NCI-H2227 (cell line): ENCODE results near the gene GLG1.
"Not testable (repeated sequence)": the region's sequence is repeated elsewhere in the genome, so short reads cannot be mapped to it uniquely, and the experiment has no call there.

Experiments used
- DNase-seq: peaks from one replicate; lab custom pipeline; 2025; ENCODE audit not compliant: unreplicated experiment; lab: John Stamatoyannopoulos, UW

The GLG1 gene

GRCh38 chr16:74542911-74543578 lies 63.9 kb downstream of the GLG1 start:
- not testable (repeated sequence) for DNase-seq

GRCh38 chr16:74540663-74541062 lies 66.3 kb downstream of the GLG1 start:
- DNase-seq = not testable (repeated sequence)

GRCh38 chr16:74538801-74539200 lies 68.1 kb downstream of the GLG1 start:
- not testable (repeated sequence) for DNase-seq

GRCh38 chr16:74537746-74538145 lies 69.2 kb downstream of the GLG1 start:
- DNase-seq = not testable (repeated sequence)

- DNase-seq = not testable (repeated sequence)
Measured at GRCh38 chr16:74534650-74535049, 72.3 kb downstream of the GLG1 start.

GRCh38 chr16:74524926-74525325 lies 82.0 kb downstream of the GLG1 start:
- DNase-seq = no peak

- no peak for DNase-seq
Measured at GRCh38 chr16:74524117-74524516, 82.8 kb downstream of the GLG1 start.

GRCh38 chr16:74523706-74524105 lies 83.2 kb downstream of the GLG1 start:
- not testable (repeated sequence) for DNase-seq

GRCh38 chr16:74522160-74522559 lies 84.8 kb downstream of the GLG1 start:
- no peak for DNase-seq

- DNase-seq = no peak
Measured at GRCh38 chr16:74521691-74522090, 85.2 kb downstream of the GLG1 start.

- DNase-seq = not testable (repeated sequence)
Measured at GRCh38 chr16:74518934-74519333, 88.0 kb downstream of the GLG1 start.

- no peak for DNase-seq
Measured at GRCh38 chr16:74511961-74512360, 95.0 kb downstream of the GLG1 start.

GRCh38 chr16:74505011-74505410 lies 101.9 kb downstream of the GLG1 start:
- no peak for DNase-seq

- DNase-seq = no peak
Measured at GRCh38 chr16:74503412-74503811, 103.5 kb downstream of the GLG1 start.

GRCh38 chr16:74501484-74502478 lies 105.1 kb downstream of the GLG1 start:
- peak; percentile 10 for DNase-seq

GRCh38 chr16:74500907-74501306 lies 106.0 kb downstream of the GLG1 start:
- no peak for DNase-seq

GRCh38 chr16:74499114-74499513 lies 107.8 kb downstream of the GLG1 start:
- DNase-seq = no peak

GRCh38 chr16:74497761-74498160 lies 109.2 kb downstream of the GLG1 start:
- DNase-seq = no peak

- no peak for DNase-seq
Measured at GRCh38 chr16:74496054-74496453, 110.9 kb downstream of the GLG1 start.

GRCh38 chr16:74492976-74493375 lies 113.9 kb downstream of the GLG1 start:
- no peak for DNase-seq

- DNase-seq = peak; percentile 67
Measured at GRCh38 chr16:74487634-74488495, 119.0 kb downstream of the GLG1 start.
